ENCODE data around the gene RASA3. TPM values are rescaled to one million over a fixed set of nuclear protein-coding genes. Genes with fewer than 3 reads are reported as not detected.
A peak's percentile ranks its signal among the peaks of the same experiment; 100 is the strongest.

Gene RASA3
- total and polyA plus RNA-seq, 9 of the 15 experiments (the other 6 are each of a cell fraction or from before 2014, with no cell fraction given): 0.72 to 25.3 (median 14.4) TPM

- TF ChIP-seq CREB1 (IDR thresholded peaks at IDR 0.05) (no peak), CREB1 (CRISPR knock-in tag; IDR thresholded peaks at IDR 0.05) (no peak), ZBTB2 (IDR thresholded peaks at IDR 0.05) (no peak), ZNF384 (IDR thresholded peaks at IDR 0.05; ENCODE audit: low read depth, low read length) (no peak), NCOA2 (IDR thresholded peaks at IDR 0.05; ENCODE audit: partially characterized antibody in 2 of 2) (no peak), FOXA1 (IDR thresholded peaks at IDR 0.05; ENCODE audit: borderline replicate concordance) (no peak), ZNF696 (CRISPR knock-in tag; conservative IDR thresholded peaks at IDR 0.05) (no peak), ZNF311 (CRISPR knock-in tag; IDR thresholded peaks at IDR 0.05) (no peak)
- TF ChIP-seq, protein P1, sequence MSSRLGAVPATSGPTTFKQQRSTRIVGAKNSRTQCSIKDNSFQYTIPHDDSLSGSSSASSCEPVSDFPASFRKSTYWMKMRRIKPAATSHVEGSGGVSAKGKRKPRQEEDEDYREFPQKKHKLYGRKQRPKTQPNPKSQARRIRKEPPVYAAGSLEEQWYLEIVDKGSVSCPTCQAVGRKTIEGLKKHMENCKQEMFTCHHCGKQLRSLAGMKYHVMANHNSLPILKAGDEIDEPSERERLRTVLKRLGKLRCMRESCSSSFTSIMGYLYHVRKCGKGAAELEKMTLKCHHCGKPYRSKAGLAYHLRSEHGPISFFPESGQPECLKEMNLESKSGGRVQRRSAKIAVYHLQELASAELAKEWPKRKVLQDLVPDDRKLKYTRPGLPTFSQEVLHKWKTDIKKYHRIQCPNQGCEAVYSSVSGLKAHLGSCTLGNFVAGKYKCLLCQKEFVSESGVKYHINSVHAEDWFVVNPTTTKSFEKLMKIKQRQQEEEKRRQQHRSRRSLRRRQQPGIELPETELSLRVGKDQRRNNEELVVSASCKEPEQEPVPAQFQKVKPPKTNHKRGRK (tag; IDR thresholded peaks at IDR 0.05): no peak
- TF ChIP-seq, protein P2, sequence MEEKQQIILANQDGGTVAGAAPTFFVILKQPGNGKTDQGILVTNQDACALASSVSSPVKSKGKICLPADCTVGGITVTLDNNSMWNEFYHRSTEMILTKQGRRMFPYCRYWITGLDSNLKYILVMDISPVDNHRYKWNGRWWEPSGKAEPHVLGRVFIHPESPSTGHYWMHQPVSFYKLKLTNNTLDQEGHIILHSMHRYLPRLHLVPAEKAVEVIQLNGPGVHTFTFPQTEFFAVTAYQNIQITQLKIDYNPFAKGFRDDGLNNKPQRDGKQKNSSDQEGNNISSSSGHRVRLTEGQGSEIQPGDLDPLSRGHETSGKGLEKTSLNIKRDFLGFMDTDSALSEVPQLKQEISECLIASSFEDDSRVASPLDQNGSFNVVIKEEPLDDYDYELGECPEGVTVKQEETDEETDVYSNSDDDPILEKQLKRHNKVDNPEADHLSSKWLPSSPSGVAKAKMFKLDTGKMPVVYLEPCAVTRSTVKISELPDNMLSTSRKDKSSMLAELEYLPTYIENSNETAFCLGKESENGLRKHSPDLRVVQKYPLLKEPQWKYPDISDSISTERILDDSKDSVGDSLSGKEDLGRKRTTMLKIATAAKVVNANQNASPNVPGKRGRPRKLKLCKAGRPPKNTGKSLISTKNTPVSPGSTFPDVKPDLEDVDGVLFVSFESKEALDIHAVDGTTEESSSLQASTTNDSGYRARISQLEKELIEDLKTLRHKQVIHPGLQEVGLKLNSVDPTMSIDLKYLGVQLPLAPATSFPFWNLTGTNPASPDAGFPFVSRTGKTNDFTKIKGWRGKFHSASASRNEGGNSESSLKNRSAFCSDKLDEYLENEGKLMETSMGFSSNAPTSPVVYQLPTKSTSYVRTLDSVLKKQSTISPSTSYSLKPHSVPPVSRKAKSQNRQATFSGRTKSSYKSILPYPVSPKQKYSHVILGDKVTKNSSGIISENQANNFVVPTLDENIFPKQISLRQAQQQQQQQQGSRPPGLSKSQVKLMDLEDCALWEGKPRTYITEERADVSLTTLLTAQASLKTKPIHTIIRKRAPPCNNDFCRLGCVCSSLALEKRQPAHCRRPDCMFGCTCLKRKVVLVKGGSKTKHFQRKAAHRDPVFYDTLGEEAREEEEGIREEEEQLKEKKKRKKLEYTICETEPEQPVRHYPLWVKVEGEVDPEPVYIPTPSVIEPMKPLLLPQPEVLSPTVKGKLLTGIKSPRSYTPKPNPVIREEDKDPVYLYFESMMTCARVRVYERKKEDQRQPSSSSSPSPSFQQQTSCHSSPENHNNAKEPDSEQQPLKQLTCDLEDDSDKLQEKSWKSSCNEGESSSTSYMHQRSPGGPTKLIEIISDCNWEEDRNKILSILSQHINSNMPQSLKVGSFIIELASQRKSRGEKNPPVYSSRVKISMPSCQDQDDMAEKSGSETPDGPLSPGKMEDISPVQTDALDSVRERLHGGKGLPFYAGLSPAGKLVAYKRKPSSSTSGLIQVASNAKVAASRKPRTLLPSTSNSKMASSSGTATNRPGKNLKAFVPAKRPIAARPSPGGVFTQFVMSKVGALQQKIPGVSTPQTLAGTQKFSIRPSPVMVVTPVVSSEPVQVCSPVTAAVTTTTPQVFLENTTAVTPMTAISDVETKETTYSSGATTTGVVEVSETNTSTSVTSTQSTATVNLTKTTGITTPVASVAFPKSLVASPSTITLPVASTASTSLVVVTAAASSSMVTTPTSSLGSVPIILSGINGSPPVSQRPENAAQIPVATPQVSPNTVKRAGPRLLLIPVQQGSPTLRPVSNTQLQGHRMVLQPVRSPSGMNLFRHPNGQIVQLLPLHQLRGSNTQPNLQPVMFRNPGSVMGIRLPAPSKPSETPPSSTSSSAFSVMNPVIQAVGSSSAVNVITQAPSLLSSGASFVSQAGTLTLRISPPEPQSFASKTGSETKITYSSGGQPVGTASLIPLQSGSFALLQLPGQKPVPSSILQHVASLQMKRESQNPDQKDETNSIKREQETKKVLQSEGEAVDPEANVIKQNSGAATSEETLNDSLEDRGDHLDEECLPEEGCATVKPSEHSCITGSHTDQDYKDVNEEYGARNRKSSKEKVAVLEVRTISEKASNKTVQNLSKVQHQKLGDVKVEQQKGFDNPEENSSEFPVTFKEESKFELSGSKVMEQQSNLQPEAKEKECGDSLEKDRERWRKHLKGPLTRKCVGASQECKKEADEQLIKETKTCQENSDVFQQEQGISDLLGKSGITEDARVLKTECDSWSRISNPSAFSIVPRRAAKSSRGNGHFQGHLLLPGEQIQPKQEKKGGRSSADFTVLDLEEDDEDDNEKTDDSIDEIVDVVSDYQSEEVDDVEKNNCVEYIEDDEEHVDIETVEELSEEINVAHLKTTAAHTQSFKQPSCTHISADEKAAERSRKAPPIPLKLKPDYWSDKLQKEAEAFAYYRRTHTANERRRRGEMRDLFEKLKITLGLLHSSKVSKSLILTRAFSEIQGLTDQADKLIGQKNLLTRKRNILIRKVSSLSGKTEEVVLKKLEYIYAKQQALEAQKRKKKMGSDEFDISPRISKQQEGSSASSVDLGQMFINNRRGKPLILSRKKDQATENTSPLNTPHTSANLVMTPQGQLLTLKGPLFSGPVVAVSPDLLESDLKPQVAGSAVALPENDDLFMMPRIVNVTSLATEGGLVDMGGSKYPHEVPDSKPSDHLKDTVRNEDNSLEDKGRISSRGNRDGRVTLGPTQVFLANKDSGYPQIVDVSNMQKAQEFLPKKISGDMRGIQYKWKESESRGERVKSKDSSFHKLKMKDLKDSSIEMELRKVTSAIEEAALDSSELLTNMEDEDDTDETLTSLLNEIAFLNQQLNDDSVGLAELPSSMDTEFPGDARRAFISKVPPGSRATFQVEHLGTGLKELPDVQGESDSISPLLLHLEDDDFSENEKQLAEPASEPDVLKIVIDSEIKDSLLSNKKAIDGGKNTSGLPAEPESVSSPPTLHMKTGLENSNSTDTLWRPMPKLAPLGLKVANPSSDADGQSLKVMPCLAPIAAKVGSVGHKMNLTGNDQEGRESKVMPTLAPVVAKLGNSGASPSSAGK (IDR thresholded peaks at IDR 0.05): peak; percentile 64
Measured at GRCh38 chr13:114142640-114143490, 10.4 kb upstream of the RASA3 start (continued).

Data from K562 (cell line).